ENCODE results near the gene ACKR2. TPM values are rescaled to one million over a fixed set of nuclear protein-coding genes. Genes with fewer than 3 reads are reported as not detected.

The ACKR2 gene, protein sequence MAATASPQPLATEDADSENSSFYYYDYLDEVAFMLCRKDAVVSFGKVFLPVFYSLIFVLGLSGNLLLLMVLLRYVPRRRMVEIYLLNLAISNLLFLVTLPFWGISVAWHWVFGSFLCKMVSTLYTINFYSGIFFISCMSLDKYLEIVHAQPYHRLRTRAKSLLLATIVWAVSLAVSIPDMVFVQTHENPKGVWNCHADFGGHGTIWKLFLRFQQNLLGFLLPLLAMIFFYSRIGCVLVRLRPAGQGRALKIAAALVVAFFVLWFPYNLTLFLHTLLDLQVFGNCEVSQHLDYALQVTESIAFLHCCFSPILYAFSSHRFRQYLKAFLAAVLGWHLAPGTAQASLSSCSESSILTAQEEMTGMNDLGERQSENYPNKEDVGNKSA
- total RNA-seq, result 10 to 100 TPM in 2 of 4 donors, 1 to 10 TPM in 2; 5.6 to 15.3 (median 10.7) TPM

DNA sequence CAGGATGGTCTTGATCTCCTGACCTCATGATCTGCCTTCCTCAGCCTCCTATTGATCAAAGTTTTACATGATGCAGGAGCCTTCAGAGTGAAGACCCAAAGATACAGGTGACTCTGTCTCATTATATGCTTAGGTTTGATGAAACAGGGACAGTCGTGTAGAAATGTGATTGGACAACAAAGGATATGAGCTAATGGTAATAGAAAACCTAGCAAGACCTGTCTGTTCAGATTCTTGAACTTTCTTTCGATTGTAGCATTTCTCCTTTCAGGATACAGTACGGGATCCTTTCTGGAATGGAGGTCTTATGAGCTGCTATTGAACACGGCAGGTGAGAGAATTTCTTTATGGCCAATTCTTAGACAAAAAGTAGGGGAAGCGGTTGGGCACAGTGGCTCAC is at the start of gene ACKR2:
Gene ACKR2 (plus strand): TSS at position 244 of the 400 bp plus-strand sequence. CDS start 55,058 bp downstream, outside the sequence.
- peaks cover 7 to 13% of the 10 kb centered on the region in 2 donors for H3K4me1 ChIP-seq
- TF ChIP-seq, protein P1, sequence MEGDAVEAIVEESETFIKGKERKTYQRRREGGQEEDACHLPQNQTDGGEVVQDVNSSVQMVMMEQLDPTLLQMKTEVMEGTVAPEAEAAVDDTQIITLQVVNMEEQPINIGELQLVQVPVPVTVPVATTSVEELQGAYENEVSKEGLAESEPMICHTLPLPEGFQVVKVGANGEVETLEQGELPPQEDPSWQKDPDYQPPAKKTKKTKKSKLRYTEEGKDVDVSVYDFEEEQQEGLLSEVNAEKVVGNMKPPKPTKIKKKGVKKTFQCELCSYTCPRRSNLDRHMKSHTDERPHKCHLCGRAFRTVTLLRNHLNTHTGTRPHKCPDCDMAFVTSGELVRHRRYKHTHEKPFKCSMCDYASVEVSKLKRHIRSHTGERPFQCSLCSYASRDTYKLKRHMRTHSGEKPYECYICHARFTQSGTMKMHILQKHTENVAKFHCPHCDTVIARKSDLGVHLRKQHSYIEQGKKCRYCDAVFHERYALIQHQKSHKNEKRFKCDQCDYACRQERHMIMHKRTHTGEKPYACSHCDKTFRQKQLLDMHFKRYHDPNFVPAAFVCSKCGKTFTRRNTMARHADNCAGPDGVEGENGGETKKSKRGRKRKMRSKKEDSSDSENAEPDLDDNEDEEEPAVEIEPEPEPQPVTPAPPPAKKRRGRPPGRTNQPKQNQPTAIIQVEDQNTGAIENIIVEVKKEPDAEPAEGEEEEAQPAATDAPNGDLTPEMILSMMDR (IDR thresholded peaks at IDR 0.05), result no peak
- no peak for TF ChIP-seq POLR2A (IDR thresholded peaks at IDR 0.05)
- no peaks in the 10 kb centered on the region for H3K36me3 ChIP-seq
- intact Hi-C loops (cut with DNase I), result no loop called here
- DNase-seq, result no peak
- no peak within 1 kb of the TSS for H3K27ac ChIP-seq
- H3K27me3 ChIP-seq, result no peaks in the 10 kb centered on the region
- no peak within 1 kb of the TSS for H3K4me3 ChIP-seq (replicated peaks in 1 of 3)
- H3K9me3 ChIP-seq, result no peaks in the 10 kb centered on the region
- 89 to 90% methylated on average over 5 of the region's 5 CpGs for WGBS, 2 donors

DNA sequence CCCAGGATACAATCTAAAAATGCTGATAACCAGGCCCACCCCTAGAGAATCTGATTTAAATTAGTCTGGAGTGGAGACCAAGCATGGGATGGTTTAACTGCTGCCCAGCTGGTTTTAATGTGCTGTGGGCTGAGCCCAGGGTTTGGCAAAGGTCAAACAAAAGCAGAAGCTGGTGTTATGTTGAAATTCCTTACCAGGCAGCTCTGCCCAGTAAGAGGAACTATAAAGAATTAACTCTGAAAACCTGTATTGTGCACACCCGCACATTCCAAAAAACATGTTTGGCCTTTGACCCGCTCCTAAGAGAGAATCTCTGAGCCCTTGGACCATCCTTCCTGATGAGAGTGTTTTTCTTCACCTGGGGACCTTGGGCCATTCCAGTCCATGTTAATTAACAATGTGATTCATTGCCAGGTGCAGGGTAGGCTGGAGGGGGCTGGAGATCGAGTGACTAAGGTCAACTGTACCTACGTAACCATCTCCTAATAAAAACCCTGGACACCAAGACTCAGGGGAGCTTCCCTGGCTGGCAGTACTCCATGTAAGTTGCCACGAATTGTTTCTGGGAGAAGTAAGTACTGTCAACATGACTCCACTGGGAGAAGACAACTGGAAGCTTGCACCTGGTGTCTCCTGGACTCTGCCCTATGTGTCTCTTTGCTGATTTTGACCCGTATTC is 47.1 kb upstream of the ACKR2 start:
- WGBS, 2 donors, result 83 to 90% methylated on average over 6 of the region's 6 CpGs
- peaks cover 0 to 20% of the 10 kb centered on the region in 2 donors for H3K4me1 ChIP-seq
- H3K4me3 ChIP-seq (replicated peaks in 1 of 3), result no peak overlapping the region
- no peaks in the 10 kb centered on the region for H3K27me3 ChIP-seq
- TF ChIP-seq, protein P1 (IDR thresholded peaks at IDR 0.05), result no peak
- no peak for TF ChIP-seq POLR2A (IDR thresholded peaks at IDR 0.05)
- no peak overlapping the region for H3K27ac ChIP-seq
- no peaks in the 10 kb centered on the region for H3K36me3 ChIP-seq
- no peak for DNase-seq
- H3K9me3 ChIP-seq, result no peaks in the 10 kb centered on the region
- intact Hi-C loops (cut with DNase I), result no loop called here

DNA sequence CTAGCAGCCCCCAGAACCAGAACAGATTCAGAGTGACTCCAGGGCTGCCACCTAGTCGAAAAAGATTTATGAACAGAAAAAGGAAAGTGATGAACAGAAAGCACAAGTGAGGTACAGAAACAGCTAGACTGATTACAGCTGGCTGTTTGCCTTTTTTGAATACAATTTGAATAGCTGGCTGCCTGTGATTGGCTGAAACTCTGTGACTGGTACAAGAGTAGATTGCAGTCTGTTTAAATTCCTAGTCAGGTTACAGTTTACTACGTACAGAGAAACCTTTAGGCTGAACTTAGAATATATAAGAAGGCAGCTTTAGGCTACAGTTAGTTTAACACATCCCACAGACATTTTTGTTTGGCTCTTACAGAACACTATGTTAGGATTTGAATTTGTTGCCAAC is 46.2 kb upstream of the ACKR2 start:
- Histone ChIP-seq H3K4me1 (peaks cover 0 to 20% of the 10 kb centered on the region in 2 donors), H3K4me3 (replicated peaks in 1 of 3) (no peak overlapping the region), H3K27me3 (no peaks in the 10 kb centered on the region), H3K27ac (peak overlapping the region in 1 of 3 donors; percentile 33), H3K9me3 (no peaks in the 10 kb centered on the region), H3K36me3 (no peaks in the 10 kb centered on the region)
- WGBS, 2 donors, result 72 to 79% methylated on average over 2 of the region's 2 CpGs
- TF ChIP-seq POLR2A (IDR thresholded peaks at IDR 0.05), result no peak
- TF ChIP-seq, protein P1 (IDR thresholded peaks at IDR 0.05), result no peak
- no peak for DNase-seq
- intact Hi-C loops (cut with DNase I), result no loop called here

DNA sequence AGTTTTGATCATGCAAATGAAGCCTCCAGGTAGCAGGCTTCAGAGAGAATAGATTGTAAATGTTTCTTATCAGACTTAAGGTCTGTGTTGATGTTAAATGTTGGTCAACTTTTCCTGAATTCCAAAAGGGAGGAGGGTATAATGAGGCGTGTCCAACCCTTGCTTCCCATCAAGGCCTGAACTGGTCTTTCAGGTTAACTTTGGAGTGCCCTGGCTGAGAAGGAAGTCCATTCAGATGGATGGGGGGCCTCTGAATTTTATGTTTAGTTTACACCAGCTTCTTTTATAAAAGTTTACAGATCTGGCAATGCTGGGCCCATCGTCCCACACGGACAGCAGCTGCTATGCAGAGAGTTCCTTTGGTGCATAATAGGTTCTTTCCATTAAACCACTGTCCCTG is 45.1 kb upstream of the ACKR2 start:
- Histone ChIP-seq H3K4me1 (peaks cover 0 to 20% of the 10 kb centered on the region in 2 donors), H3K36me3 (no peaks in the 10 kb centered on the region), H3K9me3 (no peaks in the 10 kb centered on the region), H3K27me3 (no peaks in the 10 kb centered on the region), H3K27ac (peak overlapping the region; percentile 35 to 41 (median 37)), H3K4me3 (replicated peaks in 1 of 3) (no peak overlapping the region)
- 61 to 64% methylated on average over 3 of the region's 3 CpGs for WGBS, 2 donors
- no peak for TF ChIP-seq POLR2A (IDR thresholded peaks at IDR 0.05)
- intact Hi-C loops (cut with DNase I), result no loop called here
- DNase-seq, result peak; percentile 49 to 51

DNA sequence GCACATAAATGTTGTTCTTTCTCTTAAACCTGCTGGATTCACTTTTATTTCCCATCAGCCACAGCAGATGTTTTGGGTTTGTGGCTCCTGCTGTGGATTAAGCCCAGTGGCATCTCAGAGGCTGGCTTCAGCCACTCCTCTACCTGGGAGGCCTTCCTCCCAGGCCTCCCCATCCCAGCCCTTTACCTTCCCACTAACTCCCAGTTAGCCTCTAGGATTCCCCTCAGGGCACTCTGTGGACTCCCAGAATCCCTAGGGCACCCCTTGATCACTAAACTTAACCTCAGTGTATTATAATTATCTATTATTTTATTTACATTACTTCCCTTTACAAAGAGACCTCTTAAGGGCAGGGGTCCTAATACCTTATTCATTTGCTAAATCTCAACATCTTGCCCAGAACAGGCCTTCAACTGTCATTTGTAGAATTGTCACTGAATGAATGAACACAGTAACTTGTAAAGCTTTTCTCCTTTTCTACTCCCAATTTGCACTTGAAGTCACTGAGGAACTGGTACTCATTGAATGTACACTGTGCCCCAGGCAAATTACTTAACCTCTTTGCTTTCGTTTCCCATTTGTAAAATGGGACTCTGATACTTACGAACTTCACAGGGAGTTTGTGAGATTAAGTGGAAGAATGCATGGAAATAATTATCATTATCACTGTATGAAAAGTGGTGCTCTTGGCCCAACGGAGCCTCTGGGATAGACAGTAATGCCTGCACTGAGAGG is 44.5 kb upstream of the ACKR2 start:
- Histone ChIP-seq H3K4me1 (peaks cover 0 to 20% of the 10 kb centered on the region in 2 donors), H3K36me3 (no peaks in the 10 kb centered on the region), H3K9me3 (no peaks in the 10 kb centered on the region), H3K27ac (peak overlapping the region; percentile 35 to 41 (median 37)), H3K27me3 (no peaks in the 10 kb centered on the region), H3K4me3 (replicated peaks in 1 of 3) (no peak overlapping the region)
- WGBS, 2 donors, result 88 to 91% methylated on average over 3 of the region's 3 CpGs
- no peak for DNase-seq
- no peak for TF ChIP-seq POLR2A (IDR thresholded peaks at IDR 0.05)
- TF ChIP-seq, protein P1 (IDR thresholded peaks at IDR 0.05), result no peak
- intact Hi-C loops (cut with DNase I), result no loop called here

Data from thyroid gland (tissue), 4 donors.